ENCODE data around the gene SRGAP3.

SRGAP3 gene

DNA sequence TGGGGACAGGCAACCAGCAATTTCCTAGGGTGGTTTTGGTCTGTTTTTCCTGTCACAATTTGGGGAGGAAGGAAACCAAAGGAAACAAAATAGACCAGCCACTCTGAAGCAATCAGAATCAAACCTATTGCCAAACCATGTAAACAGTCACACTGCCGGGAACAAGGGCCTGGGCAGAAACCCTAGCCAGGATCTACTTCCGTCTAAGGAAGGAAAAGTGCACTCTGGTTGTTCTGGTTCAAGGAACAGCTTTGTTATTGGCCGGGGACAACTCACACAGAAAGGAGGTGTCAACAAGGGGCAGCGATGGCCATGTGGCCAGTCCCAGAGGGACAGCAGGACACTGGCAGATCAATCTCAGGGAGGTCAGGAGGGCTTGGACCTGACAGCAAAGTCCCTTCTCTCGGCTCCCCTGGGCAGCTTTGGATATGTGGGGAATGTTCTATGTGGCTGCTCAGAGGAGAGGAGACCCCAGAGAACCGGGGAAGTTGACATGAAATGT lies 268.6 kb downstream of the SRGAP3 start:
- DNase-seq = no peak

DNA sequence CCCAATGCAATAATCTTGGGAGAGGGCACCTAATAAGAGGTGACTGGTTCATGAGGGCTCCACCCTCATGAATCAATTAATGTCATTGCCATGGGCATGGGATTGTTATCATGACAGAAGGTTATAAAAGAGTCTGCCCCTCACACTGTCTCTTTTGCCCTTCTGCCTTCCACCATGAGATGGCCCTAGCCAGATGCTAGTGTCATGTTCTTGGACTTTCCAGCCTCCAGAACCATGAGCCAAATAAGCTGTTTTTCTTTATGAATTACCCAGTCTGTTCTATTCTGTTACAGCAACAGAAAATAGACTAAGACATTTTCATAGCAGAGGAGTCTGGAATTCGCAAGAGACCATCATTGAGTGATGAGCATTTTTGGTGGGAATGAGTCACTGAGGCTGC lies 270.2 kb downstream of the SRGAP3 start:
- DNase-seq = no peak

DNA sequence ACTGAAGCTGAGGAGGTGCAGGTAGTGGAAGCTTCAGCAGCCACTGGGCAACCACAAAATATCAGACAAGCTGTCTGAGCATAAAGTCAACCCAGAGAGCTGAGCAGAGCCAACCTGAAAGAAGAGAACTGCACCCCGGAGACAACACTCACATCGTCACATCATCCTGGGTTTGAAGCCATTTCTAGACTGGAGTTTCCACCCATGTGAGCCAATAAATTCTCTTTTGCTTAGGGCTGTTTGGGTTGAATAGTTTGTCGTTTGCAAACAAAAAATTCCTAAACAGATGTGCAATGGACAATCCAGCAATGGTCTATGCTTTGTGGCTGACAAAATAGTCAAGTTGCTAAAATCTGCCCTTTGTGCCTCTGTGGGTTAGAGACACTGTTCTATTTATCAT lies 270.9 kb downstream of the SRGAP3 start:
- no peak for DNase-seq

DNA sequence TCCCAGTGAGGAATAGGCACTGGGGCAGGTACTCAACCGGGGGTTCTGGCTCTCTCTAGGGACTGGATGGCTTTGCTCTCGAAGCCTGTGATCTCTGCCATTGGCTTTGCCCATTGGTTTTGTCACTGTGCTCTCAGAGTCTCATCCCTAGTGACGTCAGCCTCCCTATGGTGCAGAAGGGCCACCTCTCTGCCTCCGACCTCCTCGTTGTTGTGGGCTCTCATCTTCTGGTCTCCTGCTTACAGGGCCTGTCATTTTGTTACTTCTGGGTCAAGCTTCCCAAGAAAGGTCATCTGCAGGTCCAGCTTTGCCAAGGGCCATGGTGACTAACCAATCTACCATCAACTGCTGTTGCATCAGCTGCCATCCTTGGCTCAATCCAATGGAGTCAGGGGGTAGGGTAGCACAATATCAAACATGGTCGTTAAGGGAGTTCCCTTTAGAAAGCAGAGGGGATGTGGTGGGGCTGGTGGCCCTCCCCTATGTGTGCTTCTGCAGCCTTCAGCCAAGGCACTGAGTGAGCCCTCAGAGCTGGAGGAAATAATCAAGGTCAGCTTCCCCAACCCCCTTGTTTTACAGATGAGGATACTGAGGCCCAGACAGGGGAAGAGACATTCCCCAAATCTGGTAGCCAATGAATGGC lies 272.8 kb downstream of the SRGAP3 start:
- DNase-seq = no peak

DNA sequence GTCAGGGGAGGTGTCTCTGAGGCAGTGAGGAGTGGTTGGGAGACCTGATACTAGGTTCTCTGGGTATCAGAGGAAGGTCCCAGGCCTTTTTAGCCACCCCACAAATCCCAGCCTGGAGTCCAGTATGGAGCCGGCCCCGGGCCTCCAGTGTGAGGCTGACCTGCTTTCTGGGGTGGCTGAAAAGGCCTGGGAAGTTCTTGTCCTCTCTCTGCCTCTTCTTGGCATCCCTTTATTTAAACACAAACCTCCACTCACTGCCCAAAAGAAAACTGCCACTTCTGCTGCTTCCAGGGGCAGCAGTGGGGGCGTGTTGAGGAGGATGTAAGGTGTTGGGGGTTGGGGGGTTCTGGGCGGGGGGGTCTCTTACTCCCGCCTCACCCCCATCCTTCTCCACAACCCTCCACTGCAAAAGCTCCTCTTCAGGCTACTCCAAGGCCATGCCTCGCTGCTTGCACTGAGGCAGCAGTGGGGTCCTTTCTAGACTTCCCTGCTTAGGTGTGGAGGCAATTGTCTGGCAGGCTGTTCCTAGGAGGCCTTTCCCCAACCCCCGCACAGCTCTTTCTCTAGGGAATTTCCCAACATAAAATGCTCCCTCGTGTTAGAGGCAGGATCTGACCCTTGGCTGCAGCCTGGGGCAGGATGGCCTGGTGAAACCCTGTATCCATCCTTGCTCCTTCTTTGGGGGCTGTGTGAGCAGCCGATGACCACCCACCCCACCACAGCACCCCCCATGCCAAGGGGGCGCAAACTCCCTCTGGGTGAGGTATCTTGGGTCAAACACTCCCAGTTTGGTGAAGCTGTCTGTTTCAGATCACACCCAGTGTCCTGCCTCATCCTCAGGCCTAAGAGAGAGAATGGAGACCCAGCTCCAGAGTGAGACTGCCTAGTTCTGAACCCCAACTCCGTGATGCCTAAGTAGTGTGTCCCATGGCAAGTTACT lies 274.1 kb downstream of the SRGAP3 start:
- no peak for DNase-seq

DNA sequence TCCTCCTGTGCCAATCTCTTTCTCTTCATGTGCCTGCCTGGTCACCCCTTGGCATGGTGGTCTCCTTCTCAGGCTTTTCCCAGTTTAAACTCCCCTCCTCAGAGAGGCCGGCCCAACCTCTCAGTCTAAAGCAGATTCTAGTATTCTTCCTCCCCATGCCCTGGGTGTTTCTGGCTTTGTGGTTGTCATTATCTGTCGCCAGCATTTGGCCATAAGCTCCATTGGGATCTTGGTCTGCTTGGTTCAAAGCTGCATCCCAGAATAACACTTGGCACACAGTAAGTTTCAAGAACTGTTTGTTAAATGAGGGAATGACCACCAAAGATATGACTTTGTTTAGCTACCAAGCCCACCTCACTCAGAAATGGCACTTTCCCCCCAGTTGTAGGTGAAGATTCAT lies 275.0 kb downstream of the SRGAP3 start:
- no peak for DNase-seq

DNA sequence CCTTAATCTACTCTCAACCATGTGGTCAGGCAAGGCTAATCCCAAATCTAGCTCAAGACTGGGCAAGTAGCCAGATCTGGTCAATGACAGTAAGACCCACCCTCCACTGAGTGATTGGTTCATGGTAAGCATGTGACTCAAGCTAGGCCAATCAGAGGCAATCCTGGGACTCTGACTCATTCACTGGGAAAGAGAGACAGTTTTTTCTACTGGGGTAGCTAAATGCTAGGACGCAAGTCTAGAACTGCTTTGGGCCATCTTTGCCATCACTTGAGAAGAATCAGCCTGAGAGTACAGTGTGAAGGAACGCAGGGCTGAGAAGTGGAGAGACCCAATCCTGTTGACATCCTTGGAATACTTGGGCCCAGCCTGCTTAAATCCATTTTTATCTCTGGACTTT lies 276.8 kb downstream of the SRGAP3 start:
- no peak for DNase-seq

DNA sequence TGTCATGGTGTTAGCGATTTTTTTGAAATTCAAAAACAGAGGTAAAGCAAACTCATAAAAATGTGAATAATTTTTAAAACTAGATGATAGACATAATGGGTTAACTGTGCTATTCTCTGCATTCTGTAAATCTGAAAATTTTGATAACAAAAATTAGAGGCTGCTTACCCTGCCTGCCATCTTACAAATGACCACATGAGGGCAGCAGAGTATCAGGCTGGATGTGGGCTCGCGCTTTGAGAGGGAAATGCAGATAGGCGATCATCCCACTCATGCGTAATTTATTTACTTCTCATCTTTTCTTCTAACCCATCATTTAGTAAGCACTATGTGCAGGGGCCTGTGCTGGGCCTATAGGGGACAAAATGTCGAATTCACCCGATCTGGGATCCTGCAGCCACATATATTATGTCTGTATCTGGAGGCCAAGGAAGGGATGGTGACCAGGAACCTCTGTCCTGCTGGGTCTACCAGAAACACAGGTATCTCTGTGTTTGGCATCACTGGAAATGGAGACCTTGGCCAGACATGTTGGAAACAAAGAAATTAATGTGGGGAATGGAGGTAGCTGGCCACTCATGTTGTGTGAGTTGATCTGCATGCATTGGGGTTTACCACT lies 278.4 kb downstream of the SRGAP3 start:
- peak; percentile 6 for DNase-seq

DNA sequence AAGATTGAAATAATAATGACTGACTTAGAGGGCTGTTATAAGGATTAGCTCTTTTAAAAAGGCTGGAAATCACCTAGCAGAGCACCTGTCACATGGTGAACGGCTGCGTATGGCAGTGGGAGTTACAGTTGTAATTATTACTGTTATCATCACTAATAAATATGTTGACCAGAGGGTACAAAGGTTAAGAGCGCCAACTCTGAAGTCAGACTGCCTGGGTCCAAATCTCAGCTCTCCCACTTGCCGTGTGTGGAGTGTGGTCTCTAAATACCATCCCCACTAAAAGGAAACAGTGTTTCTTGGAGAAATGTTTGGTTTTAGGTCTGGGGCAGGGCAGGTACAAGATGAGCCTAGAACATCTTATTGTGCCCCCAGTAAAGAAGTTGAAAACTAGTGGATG lies 280.2 kb downstream of the SRGAP3 start:
- no peak for DNase-seq

DNA sequence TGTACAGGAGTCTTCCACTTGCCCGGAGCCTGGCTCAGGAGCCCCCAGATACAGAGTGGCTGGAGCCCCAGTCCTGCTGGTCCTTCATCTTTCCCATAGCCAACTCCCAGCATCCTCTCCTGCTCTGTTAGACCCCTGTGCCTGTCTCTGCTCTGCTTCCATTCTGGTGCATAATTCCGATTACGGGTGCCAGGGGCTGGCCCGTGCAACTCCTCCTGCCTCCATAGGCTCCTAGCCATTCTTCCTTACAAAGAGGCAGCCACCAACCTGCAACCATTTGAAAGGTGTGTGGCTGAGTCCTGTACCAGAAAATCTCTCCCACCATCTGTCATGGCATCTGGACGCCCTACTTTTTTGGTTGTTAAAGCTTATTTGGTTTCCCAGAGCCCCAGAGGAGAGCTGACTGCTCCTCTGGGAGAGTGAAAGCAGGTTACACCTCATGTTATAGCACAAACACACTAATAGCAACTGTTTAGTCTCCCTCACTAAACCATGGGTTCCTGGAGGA lies 281.0 kb downstream of the SRGAP3 start:
- DNase-seq = no peak

DNA sequence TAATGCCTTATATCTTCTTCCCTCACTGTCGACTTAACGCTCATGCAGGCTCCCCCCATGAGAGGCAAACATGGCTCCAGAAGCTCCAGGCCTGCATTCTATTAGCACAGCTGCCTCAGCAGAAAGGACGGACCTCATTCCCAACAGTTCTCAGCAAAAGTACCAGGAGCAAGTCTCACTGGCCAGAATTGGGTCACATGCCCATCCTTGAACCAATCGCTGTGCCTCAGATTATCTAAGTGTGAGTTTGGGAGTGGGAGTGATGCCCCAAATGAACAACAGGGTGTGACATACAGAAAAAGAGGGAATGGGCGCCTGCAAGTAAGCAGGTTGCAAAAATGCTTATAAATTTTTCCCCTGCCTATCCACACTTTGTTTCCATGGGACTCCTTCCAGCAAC lies 281.9 kb downstream of the SRGAP3 start:
- DNase-seq = no peak

DNA sequence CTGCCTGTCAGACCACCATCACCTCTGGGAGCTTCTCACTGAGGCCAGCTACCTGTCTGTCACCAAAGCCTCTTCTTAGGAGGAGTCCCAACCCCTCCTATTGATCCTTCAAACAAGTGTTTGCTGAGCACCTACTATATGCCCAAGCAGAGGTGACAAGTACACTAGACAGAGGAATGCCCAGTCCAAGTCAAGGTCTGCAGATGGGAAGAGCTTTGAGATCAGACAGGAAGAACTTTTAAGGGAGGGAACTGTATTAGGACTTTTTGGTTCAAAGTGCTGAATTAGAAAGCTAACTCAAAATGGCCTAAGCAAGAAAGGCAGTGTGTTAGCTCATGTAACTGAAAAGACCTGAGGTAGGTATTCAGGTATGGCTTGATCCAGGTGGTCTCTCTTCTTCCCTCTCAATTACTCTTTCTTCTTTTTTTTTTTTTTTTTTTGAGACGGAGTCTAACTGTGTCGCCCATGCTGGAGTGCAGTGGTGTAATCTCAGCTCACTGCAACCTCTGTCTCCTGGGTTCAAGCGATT lies 282.6 kb downstream of the SRGAP3 start:
- DNase-seq = no peak

DNA sequence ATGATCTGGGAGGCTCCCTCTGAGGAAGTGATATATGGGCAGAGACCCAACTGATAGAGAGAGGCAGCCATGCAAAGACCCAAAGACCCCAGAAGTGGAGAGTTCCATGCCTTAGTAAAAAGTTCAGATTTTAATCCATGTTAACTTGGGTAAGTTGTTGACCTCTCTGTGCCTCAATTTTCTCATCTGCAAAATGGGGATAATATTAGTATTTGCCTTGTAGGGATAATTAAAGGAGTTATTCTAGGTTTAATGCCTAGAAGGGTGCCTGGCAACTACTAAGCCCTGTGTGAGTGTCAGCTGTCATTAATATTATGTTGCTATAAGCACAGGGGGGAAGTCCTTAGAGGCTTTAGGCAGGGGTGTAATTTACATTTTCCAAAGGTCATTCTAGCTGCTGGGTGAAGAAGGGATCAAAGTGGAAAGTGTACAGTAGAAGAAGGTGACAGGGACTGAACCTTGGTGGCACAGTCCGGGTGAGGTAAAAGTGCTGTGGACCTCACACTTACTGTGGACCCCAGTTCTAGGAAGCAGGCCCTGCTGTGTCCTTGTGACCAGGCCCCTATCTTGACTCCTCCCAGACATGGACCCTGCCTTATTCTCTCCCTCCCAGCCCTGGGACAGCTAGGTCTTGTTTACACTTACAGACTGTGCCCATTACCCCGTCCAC lies 283.2 kb downstream of the SRGAP3 start:
- DNase-seq = no peak

DNA sequence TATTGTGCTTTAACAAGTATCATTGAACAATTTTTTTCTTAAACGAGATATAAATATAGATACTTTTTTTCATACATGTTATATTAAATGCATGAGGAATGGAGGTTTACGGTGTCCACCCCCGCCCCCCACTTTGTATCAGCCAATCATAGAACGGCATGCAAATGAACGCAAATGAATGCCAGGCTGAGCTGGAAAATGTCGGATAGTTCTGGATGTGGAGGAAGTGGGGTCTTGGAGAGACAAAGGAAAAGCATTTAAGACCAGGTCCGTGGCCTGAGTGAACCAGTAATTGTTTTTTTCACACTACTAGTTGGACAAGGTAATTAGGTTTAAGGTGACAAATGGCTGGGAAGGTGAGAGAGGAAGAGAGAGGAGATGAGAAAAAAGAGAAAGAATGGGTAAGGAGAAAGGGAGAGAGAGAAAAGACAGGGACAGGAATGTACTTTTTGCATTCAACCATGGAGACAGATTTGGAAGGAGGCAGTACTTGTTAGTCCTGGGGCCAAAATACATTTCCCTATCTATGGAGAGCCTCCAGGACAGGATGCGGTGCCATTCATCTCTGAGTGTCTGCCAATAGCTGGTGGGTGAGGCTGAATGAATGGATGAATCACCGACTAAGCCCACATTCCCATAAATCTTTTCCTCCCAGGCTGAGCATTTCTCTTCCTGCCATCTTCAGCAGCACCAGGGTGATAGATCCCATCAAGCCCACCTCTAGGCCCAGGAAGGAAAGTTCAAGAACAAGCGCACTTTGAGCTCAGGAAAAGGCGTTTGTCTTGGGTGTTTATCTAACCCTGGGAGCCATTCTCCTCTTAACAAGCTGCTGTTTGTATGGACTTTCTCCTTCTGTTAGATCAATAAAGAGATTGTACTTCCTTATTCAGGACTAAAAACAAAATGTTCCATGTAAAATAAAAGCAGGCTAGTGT lies 284.7 kb downstream of the SRGAP3 start:
- no peak for DNase-seq

DNA sequence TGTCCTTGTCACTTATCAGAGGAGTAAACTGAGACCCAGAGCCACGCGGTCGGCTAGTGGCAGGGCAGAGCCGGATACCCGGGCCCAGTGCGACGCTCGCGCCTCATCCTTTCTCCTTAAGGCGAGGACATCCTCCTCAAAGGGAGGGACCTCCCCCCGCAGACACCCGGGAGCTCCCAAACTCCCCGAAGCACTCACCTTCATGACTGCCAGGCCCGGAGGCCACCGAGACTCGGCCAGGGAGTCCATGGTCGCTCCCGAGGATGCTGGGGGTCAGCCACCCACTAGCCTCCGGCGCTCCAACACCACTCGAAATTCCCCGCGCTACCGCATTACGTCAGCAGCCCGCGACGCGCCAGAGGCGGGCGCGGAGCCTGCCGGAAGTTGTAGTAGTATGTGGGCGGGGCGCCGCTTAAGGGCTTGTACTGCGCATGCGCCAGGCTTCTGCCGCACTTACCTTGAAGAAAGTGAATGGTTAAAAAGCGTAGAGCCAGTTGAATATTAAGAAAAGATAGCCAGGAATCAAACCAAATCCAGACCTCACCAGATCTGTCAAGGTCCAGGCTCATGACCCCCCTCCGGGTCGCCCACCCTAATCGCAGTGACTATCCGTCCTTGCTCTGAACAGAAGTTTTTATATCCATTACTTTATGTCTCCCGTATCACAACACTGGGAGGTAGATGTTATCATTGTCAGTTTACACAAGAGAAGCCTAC lies 286.2 kb downstream of the SRGAP3 start, which contains the start of gene RAD18:
Gene RAD18 (minus strand): TSS at position 336 of the 717 bp plus-strand sequence. CDS start 87 bp downstream, at position 249.
- DNase-seq = peak; percentile 89

DNA sequence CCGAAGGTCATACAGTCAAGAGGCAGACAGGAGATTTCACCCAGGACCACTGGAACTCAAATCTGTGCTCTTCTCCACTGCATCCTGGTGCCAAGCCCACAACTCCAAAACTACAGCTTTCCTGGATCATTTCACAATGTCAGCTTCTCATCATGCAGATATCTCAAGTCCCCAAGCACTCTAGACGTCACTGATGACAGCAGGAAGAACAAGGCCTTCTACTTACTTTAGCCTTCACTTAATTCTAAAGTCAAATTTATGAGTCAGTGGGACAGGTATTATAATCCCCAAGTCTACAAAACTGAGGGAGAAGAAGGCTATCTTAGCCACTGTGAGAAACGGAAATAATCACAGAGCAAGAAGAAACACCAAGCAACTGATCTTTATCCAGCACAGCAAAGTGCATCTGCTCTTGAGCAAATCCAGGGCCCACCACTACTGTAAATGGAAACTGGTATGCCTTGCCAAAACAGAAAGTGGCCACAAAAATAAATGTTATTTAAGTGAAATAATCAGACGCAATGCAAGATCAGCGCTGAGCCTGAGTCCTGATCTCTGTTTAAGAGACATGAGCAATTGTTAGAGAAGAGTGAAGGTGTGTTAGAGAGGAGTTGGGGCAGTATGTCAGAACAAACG lies 287.1 kb downstream of the SRGAP3 start:
- DNase-seq = no peak

DNA sequence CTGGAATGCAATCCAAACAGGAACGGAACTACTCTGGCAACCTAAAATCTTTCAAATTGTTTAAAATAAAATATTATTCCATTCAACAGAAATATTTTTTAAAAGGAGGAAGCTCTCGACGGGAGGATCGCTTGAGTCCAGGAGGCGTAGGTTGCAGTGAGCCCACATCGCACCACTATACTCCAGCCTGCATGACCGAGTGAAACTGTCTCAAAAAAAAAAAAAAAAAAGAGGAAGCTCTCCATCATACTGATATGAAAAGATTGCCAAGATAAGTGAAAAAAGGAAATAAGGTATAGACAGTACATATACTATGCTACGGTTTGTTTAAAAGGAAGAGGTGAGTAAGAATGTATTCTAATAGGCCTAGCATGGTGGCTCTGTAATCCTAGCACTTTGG lies 289.8 kb downstream of the SRGAP3 start:
- DNase-seq = no peak

DNA sequence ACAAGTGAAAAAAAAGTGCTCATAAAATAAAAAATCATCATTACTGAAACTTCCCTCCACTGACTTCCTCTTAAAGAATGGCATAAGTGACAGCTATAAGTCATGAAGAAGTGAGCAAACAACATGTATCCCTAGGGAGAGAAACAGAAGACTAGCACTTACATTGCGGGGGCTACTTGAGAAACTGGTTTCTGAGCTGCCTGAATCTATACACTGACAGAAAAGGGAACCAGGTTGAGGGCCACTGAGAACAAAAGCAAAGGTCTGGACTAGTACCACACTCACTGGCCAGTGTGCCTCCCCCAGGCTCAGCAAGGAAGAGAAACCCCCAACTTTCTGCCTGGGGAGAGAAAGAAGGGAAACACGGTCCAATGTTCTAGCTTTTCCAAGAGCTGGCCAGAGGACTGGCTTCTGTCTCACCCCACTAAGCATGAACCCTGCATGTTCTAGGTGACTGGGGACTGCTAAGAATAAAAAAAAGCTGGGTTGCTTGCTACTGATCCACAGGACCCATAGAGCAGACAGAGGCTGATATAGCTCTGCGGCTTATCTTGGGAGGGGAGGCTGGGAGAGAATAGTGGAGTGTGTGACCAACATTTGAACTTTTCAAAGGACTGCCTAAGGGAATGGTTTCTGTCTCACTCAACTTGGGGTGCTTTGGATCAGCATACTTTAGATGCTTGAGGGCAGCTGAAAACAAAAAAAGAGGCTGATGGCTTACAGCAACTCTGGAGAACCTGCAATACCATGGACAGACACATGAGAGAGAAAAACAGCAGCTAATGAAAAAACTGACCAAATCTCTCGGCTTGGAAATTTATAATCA lies 294.3 kb downstream of the SRGAP3 start:
- DNase-seq = no peak

DNA sequence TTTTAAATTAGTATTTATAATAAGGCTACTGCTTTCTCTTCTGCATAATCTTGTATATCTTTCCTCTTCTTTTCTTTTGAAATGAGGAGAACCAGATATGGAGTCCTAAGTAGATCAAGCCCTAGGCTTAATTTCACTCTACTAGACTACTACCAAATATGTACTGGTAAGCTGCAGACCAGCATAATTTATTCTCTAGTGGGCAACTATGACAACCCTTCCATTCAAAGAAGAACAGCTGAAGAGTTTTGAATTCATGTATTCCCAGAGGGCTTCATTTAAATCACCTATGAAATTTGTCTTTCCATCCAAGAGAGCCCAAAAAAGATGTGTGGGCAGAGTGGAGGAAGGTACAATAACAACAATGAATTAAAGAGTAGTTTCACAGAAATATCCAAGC lies 296.1 kb downstream of the SRGAP3 start:
- DNase-seq = no peak
